Fibroblast of upper back skin (primary cell): Measurements from ENCODE around the gene ANKLE2.
A peak's percentile ranks its signal among the peaks of the same experiment; 100 is the strongest.

Source experiments
- DNase-seq: peaks from one replicate; pipeline ENCODE4 v3.0.0-alpha.2; 2013

The ANKLE2 gene

DNA sequence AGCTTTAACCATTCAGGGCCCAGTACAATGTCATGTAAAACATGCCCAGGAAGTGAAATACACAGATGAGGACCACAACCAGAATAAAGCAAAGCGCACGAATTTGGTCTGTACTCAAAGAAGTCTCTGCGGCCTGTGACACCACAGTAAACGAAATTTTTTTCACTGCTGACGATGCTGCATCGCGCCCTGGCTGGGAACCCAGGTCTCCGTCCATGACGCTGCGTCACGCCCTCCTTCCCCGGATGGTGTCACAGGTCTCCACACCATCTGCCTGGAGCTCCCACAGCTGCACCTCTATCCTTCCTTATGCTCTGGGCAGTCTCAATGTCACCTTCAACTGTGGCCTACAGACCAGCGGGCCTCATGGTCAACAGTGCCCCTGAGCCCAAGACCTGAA is 17.8 kb downstream of the ANKLE2 start:
- DNase-seq, result no peak

DNA sequence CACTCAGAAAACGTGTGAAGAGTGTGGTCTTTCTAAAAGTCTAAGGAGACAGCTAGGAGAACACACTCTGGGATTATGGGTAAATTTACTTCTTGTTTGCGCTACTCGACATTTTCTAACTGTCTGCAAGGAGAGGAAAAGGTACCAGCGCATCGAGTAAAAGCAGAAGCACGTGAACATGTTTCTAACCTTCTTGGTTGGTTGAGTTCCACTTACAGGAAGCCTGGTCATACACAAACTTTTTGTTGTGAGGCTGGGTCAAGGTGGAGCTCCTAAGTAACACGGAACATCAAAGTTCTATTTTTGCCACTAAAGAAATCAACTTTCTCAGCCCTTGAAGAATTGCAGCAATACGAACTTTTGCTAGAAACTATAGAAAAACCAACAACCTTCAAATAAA is 20.0 kb downstream of the ANKLE2 start:
- DNase-seq, result no peak

DNA sequence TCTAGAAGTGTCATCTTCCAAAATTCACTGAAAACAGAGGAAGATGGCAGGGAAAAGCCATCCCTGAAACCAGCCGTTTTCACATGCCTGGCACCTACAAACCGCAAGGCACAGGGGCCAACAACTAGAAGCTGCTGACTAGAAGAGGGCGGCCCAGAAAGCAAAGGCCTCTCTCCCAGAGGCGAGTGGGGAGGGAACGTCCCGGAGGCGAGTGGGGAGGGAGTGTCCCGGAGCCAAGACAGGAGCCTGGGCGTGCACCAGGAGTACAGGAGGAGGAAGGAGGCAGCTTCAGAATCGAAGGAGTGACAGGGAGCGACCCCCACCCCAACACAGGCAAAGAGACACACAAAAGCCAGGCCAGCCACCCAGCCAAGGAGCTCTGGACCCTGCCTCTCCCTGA is 21.0 kb downstream of the ANKLE2 start:
- DNase-seq, result no peak

DNA sequence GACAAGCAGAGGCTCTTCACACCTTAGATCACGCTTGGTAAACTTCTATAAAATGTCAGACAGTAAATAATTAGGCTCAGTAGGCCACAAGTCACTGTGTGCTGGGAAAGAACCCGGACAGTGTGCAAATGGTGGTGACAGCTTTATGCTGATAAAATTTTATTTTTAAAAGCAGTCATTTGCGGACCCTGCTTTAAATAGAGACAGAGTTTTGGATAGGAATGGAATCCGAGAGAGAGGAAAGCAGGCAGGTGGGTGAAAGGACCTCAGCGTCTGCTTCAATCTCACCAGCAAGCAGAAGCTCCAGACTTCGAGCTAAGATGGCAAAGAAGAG is 21.4 kb downstream of the ANKLE2 start:
- no peak for DNase-seq

DNA sequence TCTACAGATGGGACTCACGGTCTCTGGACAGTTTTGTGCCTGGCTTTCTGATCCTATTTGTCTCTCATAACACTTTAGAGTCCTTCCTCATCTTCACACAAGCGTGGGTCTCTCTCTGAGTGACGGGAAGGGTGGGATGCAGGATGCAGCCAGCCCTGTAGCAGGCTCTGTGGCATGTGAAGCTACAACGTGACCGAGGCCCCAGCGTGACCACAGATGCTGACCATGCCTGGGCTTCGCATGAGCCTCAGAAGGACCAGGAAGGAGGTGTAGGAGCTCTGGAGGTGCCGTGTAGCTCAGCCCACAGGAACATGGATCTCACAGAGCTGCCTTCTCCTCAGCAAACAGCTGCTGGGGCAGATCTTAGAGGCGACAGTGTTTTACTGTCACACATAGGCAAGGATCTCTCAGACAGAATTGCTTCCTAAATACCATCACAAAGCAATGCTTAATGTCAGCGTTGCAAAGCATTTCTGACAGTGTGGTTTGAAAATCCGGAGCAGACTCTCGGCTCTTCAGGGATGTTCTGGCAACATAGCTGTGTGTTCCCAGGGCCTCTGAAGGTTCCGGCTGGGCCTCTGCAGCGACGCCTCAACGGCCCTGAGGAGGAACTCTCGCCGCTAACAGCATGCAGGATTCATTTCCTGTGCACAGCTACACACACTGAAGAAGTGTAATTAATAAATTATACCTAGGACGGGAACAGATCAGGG is 21.9 kb downstream of the ANKLE2 start:
- no peak for DNase-seq

DNA sequence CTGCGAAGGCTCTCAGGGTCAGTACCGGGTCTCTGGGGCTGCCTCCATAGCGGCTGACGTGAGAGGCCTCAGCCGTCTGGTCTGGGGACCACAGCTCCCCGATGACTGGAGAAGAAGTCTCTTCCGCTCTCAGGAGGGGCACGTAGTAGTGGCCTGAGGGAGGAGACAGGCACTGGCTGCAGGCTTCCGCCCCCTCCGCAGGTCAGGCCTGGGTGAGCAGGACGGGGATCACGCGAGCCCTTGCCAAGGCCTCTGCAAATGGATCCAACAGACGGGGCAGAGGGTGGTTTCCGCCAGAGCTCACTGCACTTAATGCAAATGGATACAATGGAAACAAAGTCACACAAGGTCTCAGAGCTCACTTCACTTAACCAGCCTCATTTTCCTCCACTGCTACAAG is 24.7 kb downstream of the ANKLE2 start:
- DNase-seq, result no peak

DNA sequence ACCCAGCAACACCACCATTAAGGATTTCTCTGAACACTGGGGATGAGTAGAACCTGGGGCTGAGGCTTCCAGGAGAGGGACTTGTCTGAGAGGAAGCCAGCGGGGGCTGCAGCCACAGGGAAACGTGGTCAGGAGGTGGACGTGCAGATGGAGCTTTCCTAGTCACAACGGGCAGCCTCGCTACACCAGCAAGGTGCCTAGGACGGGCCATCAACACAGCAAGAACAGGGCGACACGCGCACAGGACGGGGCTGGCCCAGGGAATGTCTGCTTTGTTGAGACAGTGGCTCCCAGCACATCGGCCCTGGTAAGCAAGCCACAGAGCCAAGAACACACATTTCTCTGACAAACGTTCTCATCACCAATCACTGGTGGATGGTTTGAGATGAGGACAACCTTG is 25.3 kb downstream of the ANKLE2 start:
- DNase-seq, result no peak

DNA sequence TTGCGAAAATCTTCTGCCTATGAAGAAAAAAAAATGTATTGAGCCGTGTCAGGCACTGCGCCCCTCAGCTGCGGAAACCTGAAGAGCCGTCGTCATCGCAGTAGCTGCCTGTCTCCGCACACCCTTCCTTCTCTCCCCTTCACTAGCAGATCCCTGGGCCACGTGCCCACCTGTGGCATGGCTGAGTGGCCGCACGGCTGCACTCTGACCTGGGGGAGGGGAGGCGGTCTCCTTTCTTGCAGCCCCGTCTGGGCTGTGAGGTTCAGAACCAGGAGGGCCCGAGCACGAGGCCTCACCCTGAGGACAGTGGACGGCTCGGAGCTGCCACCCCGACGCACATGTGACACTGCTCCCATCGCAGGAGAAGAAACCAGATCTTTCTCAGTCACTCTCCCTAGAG is 26.1 kb downstream of the ANKLE2 start:
- DNase-seq, result no peak

DNA sequence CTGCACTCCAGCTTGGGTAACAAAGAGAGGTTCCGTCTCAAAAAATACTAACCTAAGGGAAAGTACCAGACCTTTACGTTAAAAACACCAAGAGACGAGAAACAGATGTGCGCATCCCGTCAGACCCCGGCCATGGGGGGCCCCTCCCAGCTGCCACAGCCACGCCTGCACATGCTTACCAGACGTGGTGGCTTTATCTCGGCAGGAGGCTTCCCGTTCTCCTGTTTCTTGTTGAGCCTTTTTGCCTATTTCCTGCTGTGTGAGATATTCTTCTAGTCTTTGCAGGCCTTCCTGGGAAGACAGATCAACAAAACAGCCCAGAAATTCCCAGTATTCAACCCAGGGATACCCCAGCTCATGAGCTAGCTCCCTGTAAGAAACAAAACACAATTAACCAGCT is 27.4 kb downstream of the ANKLE2 start:
- DNase-seq, result peak; percentile 81

DNA sequence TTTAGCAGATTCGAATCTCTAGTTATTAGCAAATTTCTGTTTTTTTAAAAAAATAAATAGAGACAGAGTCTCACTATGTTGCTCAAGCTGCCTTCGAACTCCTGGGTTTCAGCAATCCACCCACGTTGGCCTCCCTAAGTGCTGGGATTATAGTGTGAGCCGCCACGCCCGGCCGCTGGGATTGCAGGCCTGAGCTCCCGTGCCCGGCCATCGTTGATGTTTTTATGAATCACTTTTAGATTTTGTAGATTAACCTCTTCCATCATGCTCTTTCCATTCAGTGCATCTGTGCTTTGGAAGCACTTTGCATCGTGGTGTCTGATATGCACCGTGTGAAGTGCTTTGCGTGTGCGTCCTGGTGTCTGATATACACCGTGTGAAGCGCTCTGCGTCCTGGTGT is 30.1 kb downstream of the ANKLE2 start:
- DNase-seq, result no peak

DNA sequence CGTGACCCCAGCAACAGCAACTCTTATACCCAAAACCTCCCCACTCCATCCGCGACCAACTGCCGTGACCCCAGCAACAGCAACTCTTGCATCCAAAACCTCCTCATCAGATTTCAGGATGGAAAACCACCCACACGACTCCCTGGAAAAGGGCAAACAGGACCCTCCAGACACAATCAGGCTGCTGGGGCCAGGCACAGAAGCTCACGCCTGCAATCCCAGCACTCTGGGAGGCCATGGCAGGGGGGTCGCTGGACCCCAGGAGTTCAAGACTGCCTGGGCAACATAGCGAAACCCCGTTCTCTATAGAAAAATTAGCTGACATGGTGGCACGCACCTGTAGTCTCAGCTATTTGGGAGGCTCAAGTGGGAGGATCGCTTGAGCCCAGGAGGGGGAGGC is 31.3 kb downstream of the ANKLE2 start:
- DNase-seq, result no peak

DNA sequence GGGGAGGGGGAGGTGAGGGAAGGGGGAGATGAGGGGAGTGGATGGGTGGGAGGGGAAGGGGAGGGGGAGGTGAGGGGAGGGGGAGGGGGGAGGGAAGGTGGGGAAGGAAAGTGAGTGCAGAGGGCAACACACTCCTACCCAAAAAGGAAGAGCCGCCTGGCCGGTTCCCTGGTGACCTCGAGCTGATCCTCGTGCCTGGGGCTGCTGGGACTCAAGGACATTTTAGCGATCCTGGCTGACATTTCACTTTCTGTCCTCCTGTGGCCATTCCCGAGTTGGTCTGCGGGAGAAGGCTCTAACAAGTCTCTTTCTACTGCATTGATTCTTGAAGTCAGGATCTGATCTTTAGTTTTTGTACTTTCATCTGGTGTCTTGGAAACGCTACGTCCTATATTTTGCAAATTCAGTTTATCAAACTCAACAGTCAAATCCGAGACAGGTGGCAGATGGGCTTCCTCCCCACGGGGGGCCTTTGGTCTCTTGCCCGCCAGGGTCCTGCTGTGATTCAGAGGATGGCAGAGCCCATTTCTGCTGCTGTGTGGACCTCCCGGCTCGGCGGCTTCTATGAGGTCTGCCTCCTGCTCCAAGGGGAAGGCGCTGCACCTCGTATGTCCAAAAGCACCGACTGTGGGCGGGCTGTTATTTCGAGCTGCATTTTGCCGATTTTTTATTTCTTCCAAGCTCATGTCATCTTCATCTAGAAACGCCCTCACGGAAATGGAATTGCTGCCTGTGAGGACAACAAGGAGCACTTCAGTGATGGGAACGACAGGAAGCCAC is 31.9 kb downstream of the ANKLE2 start:
- DNase-seq, result no peak

DNA sequence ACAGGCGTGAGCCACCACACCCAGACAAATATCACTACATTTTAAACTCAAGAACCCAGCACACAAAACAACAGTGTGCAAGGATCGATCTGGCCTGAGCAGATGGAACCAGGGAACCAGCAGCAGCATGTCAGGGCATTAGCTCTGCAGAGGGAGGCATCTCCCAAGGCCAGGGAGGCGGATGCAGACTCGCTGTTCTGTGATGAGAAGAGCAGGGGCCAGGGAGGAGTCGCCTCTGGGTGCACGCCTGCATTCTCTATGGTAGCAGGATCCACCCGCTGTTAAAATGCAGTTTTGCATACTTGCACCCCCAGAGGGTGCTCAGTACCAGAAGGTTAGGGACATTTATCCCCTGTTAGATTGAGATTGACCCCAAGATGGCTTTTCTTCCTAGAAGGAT is 33.1 kb downstream of the ANKLE2 start:
- no peak for DNase-seq

DNA sequence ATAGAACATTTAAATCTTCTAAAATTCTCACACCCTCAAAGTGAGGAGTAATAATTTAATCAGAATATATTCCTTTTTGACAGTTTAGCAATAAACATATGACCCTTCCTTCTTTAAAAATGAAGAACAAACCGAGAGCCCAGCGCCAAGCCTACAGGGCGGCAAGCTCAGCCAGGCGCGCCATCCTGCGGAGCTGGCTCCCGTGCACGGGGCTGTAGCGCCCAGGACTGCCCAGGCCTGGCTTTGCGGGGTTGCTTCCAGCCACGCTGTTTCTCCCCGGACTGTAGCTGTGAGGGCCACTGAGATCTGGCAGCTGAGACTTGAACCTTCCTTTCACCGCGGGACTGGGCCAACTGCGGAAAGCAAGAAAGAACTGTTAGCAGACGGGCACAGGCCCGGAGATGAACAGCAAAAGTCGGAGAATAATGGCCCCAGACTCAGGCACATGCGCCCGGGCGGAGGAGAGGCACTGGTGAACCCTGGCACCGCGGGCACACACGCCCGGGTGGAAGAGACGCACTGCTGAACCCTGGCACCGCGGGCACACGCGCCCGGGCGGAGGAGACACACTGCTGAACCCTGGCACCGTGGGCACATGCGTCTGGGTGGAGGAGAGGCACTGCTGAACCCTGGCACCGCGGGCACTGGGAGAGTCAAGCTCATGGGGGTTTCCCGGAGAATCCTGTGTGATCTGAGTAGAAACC is 34.4 kb downstream of the ANKLE2 start:
- no peak for DNase-seq

DNA sequence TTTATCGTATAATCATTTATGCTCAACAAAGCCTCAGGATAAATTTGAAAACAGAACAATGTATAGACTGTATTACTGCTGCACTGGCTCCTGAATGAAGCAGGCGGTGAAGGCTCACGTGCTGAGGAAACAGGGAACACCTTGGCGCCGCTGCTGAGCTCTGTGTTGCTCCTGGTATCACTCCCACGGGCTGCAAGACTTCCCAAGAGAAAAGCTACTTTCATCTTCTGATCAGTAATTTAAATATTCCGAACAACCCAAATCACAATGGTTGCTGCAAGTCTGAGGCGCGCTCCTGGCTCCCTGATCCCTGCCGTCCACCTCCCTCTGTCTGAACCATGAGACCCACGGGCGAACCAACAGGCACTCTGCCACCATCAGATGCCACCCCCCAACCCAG is 35.2 kb downstream of the ANKLE2 start:
- DNase-seq, result no peak

DNA sequence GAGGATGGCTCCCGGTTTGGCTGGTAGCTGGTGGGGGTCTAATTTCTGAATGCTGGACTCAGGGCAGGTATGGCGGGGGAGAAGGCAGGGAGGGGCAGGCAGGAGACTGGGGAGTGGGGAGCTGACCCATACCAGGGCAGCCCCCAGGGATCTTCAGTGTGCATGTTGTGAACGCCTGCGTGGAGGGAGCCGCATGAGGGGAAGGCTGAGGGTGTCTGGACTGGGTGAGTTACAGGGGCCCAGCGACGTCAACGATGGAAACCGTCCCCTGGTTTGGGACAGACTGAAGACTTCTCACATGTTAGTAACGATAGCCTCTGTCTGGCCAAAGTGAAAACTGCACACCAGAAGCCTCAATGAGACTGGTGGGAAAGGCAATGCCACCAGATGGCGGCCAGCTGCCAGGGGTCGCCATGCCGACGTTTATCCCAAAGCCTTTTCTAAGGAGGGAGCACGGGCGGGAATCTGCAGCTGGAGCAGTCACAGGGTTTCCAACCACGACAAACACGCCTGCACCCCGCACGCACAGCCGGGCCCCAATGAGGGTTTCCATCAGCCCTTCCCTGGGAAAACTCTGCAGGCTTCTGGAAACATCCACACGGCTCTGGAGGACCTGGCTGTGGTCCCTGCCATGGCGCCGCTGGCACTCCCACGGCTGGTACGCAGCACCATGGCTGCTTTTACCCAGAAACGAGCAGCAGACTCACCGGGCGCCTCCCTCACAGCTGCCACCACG is 37.0 kb downstream of the ANKLE2 start:
- peak; percentile 33 for DNase-seq

DNA sequence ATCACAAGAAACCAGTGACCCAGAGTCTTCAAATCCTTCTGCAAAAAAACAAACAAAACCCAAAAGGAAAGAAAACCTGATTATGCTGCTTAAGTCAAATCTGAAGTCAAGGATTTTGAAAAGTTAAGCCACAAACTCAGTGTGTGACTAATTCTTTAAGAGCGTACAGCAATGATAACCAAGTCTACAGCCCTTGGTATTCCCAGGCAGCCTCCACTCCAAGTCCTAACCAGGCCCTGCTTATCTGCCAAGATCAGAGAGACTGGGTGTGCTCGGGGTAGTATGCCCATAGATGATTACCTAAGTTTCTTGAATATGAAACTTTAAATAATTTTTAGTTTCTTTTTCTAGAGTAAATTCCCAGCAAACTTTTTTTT is 37.9 kb downstream of the ANKLE2 start:
- no peak for DNase-seq

DNA sequence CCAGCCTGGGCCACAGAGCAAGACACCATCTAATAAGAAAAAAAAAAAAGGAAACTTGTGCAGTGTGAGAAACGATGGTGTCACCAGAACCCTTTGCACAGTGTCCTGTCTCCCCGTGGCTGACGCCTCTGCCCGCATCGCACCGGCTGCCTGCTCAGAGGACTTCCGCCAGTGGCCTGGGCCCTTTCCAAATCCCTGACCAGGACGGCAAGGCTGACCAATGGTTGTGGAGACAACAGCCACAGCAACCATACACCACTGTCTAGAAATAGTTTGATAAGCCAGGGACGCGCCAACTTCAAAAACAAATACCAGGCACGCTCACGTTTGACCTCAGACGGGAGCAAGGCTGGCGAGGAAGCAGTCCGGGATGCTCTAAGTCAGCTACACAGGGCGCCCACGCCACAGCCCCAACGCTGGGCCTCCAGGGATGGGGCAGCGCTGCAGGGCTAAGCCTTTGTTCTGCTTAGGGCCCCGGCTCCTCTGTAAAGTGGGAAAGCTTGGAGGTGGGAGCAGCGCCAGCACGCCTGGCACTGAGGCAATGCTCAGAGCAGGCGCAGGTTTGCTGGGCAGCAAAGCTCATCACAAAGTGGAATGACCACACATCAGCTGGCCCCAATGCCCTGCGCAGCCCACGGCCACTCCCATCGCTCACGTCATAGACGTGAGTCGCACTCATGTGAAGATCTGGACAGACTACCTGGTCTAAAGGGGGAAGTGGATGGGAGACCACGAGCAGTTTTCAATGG is 38.4 kb downstream of the ANKLE2 start:
- DNase-seq, result no peak

DNA sequence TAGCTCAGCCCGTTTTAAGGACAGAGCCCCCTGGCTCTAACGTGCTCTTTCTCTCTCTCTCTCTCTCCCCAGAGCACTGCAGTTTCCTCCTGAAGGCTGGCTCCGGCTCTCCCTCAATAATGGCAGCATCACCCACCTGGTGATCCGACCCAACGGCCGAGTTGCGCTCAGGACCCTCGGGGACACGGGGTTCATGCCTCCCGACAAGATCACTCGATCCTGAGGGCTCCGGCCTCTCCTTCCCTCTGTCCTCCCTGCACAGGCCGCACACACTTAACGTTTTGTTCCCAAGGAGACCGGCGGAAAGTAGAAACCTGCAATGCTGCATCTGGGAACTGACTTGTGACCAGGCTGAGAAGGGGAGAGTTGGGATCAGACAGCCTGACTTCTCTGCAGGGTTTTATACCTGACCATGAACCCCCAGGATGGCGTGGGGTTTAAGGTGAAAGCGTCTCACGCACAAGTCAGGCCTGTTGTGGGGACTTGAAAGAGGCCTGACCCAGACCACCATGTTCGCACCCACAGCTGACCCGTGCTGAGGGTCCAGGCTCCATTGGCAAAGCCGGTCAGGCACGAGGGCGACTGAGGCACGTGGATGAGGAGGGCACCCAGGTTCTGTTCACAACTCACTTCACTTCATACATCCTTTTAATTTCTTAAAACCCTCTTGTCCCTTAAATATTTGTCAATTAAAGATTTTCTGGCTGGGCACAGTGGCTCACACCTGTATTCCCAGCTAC is 40.9 kb downstream of the ANKLE2 start:
- DNase-seq, result no peak

DNA sequence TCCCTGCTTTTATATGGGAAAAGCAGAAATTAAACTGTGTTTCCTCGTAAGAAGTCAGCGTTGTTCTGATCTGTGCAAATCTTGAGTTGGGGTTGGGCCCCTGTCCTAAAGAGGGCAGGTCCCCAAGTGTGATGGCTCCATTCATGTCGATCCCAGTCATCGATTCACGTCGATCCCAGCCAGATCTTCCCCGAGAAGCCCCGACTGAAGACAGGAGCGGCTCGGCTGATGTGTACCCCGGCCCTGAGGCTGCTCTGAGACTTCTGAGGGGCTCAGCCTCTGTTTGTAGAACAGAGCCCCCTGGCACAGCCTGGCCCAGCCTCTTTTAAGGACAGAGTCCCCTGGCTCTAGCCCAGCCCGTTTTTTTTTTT is 41.7 kb downstream of the ANKLE2 start:
- no peak for DNase-seq

DNA sequence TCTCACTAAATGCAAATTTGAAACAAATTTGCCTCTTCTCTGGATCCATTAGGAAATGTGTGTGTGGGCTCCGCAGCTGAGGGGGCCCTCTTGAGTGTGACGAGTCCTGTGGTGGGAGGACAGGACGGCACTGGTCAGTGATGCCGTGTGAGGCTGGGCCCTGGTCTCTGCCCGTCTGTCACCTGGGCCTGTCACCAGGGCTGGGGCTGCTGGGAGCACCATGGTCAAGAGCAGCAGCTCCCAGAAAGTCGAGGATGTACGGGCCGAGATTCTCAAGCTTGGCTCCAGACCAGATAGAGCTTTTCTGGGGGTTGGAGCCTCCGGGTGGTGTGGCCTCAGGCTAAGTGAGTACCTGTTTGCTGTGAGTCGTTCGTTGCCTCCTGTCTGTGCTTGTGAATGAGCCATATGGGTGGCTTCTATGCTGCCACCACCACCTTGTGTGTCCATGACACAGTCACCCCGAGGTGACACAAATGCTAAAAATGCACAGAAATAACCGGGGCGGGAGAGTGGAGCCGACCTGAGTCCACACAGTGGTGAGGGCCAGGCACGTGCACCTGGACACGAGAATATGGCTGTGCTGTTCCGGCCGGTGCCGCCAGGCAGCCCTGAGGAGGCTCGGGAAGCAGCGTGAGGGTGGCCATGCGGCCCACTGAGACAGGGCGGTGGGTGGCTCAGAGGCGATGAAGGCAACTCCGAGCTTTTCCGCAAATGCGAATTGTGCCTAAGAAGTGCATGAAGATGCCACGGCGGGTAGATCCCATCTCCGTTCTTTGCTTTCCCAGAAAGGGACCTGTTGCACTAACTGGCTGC is 42.3 kb downstream of the ANKLE2 start:
- no peak for DNase-seq
